K562 (cell line): Measurements from ENCODE around the gene ZDHHC14. TPM values are rescaled to one million over a fixed set of nuclear protein-coding genes. Genes with fewer than 3 reads are reported as not detected.

Source experiments
- E2F3 ChIP-seq: fragments of 250-450 bp; sonication (Bioruptor Pico); IDR thresholded peaks from 2 replicates; pipeline ENCODE4 v1.4.0; 2020; ENCODE audit warnings: mild to moderate bottlenecking
- FUS ChIP-seq: fragments of 200-400 bp; formaldehyde crosslinking; optimal IDR thresholded peaks from 2 replicates; pipeline ENCODE3; 2017; ENCODE audit warnings: low read depth, low read length
- KLF13 ChIP-seq: fragments of 450-650 bp; IDR thresholded peaks from 2 replicates; pipeline ENCODE4 v1.6.1; 2016; ENCODE audit warnings: missing genetic modification characterization, low read depth, mild to moderate bottlenecking, missing compliant biosample characterization, moderate library complexity, borderline replicate concordance
- NFATC3 ChIP-seq: fragments of 450-650 bp; IDR thresholded peaks from 2 replicates; pipeline ENCODE4 v1.6.1; 2017; ENCODE audit warnings: mild to moderate bottlenecking
- NONO ChIP-seq, 2 experiments: fragments of 200-400 bp in 1 of 2; fragments of 450-650 bp in 1 of 2; formaldehyde crosslinking in 1 of 2; IDR thresholded peaks; 2 replicates each; pipeline ENCODE4 v1.6.1; 2017; ENCODE audit warnings: low read depth in 2 of 2, mild to moderate bottlenecking in 2 of 2, moderate library complexity in 2 of 2, low read length in 1 of 2
- POLR2AphosphoS2 ChIP-seq: IDR thresholded peaks from 2 replicates; pipeline ENCODE4 v1.6.1; 2012; ENCODE audit warnings: low read length, improper control_type of control experiment
- PYGO2 ChIP-seq: fragments of 450-650 bp; IDR thresholded peaks from 2 replicates; pipeline ENCODE4 v1.6.1; 2016; ENCODE audit warnings: mild to moderate bottlenecking, missing genetic modification characterization, moderate library complexity, missing compliant biosample characterization
- SMAD1 ChIP-seq: fragments of 150-350 bp; IDR thresholded peaks from 2 replicates; pipeline ENCODE4 v1.6.1; 2014; ENCODE audit warnings: low read length, low read depth; ENCODE audit not compliant: partially characterized antibody
- SNRNP70 ChIP-seq: fragments of 200-400 bp; formaldehyde crosslinking; optimal IDR thresholded peaks from 2 replicates; pipeline ENCODE3; 2017; ENCODE audit warnings: low read depth, low read length
- SP1 ChIP-seq: sonication (generic); formaldehyde crosslinking; IDR thresholded peaks from 2 replicates; pipeline ENCODE4 v1.8.1; 2022; ENCODE audit warnings: mild to moderate bottlenecking, missing genetic modification reagents
- ZEB2 ChIP-seq: fragments of 450-650 bp; IDR thresholded peaks from 2 replicates; pipeline ENCODE4 v1.6.1; 2016
- ZNF3 ChIP-seq: fragments of 250-450 bp; sonication (Bioruptor Pico); IDR thresholded peaks from 2 replicates; pipeline ENCODE4 v1.5.0; 2021; ENCODE audit warnings: mild to moderate bottlenecking, moderate library complexity
- ZNF57 ChIP-seq: fragments of 450-650 bp; formaldehyde crosslinking; IDR thresholded peaks from 2 replicates; pipeline ENCODE4 v1.4.0; 2020; ENCODE audit warnings: mild to moderate bottlenecking, moderate library complexity
- polyA plus RNA-seq, 8 experiments: library from polyadenylated mRNA; depleted of rRNA in 4 of 8; stranded (reverse) in 5 of 8; unstranded in 3 of 8; fragments of >200 nt; fragmentation: Nextera tagmentation in 2 of 8; fragmentation: Illumina TruSeq in 1 of 8; extraction: Ambion mirVana in 2 of 8; extraction: Trizol in 1 of 8; gene quantifications; 2 replicates each; pipeline versions ENCODE4 v1.2.1 to v1.2.3, GENCODE V29; 2011 to 2014; ENCODE audit warnings: inconsistent platforms in 1 of 8, missing spikeins in 1 of 8
- total RNA-seq, 7 experiments: library from RNA; depleted of rRNA in 6 of 7; stranded (reverse); fragments of >200 nt in 6 of 7; fragmentation: Illumina TruSeq in 2 of 7; extraction: Trizol in 2 of 7; gene quantifications; 2 replicates each; pipeline versions ENCODE4 v1.2.1 to v1.2.3, GENCODE V29; 2011 to 2021; ENCODE audit warnings: low replicate concordance in 1 of 7
- TF ChIP-seq, protein P1 (sequence below), 2 experiments: fragments of 250-450 bp in 1 of 2; fragments of 450-650 bp in 1 of 2; sonication (Bioruptor Pico) in 1 of 2; IDR thresholded peaks; 2 replicates each; pipeline versions ENCODE4 v1.6.1 to v1.8.0; 2016 to 2021; ENCODE audit warnings: mild to moderate bottlenecking in 2 of 2, moderate library complexity in 2 of 2, missing compliant biosample characterization in 1 of 2, missing genetic modification characterization in 1 of 2
- TF ChIP-seq, protein P2 (sequence below): sonication (generic); formaldehyde crosslinking; IDR thresholded peaks from 2 replicates; pipeline ENCODE4 v1.8.0; 2022; ENCODE audit warnings: mild to moderate bottlenecking, low read depth, missing genetic modification reagents
- TF ChIP-seq, protein P3 (sequence below): fragments of 450-650 bp; formaldehyde crosslinking; IDR thresholded peaks from 2 replicates; pipeline ENCODE4 v1.4.0; 2022; ENCODE audit warnings: missing genetic modification characterization
- TF ChIP-seq, protein P4 (sequence below): fragments of 450-650 bp; formaldehyde crosslinking; IDR thresholded peaks from 2 replicates; pipeline ENCODE4 v1.4.0; 2020; ENCODE audit warnings: mild to moderate bottlenecking, mixed read lengths
- TF ChIP-seq, protein P5 (sequence below): fragments of 150-350 bp; conservative IDR thresholded peaks from 2 replicates; pipeline ENCODE4 v1.6.1; 2014; ENCODE audit warnings: low read length
- TF ChIP-seq, protein P6 (sequence below): sonication (generic); formaldehyde crosslinking; IDR thresholded peaks from 2 replicates; pipeline ENCODE4 v1.8.0; 2022; ENCODE audit warnings: missing genetic modification reagents, mild to moderate bottlenecking, borderline replicate concordance

The ZDHHC14 gene
- total and polyA plus RNA-seq, 9 of the 15 experiments (the other 6 are each of a cell fraction or from before 2014, with no cell fraction given) = 0.92 to 23.1 (median 13.8) TPM

DNA sequence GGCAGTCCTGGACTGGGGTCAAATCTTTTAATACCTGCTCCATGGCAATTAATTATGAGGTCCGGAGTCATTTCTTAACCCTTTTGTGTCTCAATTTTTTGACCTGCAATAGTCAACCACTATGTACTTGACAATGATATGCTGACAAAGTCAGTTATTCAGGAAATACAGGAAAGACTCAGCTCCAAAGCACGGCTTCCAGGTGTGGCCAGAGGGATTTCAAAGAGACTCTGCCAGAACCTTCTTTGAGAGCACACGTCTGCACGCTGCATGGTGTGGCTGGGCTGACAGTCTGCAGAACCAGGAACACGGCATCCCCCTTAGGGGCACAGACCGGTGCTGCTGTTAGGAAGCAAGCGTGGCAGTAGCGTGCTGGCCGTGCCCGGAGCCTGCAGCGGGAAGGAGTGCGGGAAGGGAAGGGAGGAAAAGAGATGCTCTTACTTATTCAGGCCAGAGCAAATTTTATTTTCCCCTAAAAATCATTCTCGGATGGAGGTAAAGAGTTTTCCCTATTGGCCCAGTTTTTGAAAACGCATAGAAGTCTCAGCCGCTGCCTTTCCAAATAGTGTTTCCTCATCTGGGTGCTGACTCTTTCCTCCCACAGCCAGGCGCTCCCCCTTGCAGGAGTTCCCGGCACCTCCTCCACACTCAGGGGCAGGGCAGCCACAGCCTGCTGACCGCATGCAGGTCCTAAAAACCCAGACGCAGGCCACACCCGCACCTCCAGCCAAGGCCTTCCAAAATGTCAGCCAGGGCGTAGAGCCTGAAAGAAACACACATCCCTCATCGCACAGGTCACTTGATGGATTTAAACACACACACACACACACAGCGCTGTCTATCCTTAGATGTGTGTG lies 254.6 kb downstream of the ZDHHC14 start (continued):
- TF ChIP-seq, protein P1, sequence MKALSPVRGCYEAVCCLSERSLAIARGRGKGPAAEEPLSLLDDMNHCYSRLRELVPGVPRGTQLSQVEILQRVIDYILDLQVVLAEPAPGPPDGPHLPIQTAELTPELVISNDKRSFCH (CRISPR knock-in tag; IDR thresholded peaks at IDR 0.05) = no peak
- TF ChIP-seq, protein P1 (tag; IDR thresholded peaks at IDR 0.05) = no peak
- TF ChIP-seq, protein P2, sequence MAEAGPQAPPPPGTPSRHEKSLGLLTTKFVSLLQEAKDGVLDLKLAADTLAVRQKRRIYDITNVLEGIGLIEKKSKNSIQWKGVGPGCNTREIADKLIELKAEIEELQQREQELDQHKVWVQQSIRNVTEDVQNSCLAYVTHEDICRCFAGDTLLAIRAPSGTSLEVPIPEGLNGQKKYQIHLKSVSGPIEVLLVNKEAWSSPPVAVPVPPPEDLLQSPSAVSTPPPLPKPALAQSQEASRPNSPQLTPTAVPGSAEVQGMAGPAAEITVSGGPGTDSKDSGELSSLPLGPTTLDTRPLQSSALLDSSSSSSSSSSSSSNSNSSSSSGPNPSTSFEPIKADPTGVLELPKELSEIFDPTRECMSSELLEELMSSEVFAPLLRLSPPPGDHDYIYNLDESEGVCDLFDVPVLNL (CRISPR knock-in tag) = no peak
- TF ChIP-seq, protein P3, sequence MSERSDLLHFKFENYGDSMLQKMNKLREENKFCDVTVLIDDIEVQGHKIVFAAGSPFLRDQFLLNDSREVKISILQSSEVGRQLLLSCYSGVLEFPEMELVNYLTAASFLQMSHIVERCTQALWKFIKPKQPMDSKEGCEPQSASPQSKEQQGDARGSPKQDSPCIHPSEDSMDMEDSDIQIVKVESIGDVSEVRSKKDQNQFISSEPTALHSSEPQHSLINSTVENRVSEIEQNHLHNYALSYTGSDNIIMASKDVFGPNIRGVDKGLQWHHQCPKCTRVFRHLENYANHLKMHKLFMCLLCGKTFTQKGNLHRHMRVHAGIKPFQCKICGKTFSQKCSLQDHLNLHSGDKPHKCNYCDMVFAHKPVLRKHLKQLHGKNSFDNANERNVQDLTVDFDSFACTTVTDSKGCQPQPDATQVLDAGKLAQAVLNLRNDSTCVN = no peak
- TF ChIP-seq ZEB2 = no peak
- TF ChIP-seq, protein P4, sequence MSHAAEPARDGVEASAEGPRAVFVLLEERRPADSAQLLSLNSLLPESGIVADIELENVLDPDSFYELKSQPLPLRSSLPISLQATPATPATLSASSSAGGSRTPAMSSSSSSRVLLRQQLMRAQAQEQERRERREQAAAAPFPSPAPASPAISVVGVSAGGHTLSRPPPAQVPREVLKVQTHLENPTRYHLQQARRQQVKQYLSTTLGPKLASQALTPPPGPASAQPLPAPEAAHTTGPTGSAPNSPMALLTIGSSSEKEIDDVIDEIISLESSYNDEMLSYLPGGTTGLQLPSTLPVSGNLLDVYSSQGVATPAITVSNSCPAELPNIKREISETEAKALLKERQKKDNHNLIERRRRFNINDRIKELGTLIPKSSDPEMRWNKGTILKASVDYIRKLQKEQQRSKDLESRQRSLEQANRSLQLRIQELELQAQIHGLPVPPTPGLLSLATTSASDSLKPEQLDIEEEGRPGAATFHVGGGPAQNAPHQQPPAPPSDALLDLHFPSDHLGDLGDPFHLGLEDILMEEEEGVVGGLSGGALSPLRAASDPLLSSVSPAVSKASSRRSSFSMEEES = no peak
- no peak for TF ChIP-seq NFATC3
- TF ChIP-seq, protein P5, sequence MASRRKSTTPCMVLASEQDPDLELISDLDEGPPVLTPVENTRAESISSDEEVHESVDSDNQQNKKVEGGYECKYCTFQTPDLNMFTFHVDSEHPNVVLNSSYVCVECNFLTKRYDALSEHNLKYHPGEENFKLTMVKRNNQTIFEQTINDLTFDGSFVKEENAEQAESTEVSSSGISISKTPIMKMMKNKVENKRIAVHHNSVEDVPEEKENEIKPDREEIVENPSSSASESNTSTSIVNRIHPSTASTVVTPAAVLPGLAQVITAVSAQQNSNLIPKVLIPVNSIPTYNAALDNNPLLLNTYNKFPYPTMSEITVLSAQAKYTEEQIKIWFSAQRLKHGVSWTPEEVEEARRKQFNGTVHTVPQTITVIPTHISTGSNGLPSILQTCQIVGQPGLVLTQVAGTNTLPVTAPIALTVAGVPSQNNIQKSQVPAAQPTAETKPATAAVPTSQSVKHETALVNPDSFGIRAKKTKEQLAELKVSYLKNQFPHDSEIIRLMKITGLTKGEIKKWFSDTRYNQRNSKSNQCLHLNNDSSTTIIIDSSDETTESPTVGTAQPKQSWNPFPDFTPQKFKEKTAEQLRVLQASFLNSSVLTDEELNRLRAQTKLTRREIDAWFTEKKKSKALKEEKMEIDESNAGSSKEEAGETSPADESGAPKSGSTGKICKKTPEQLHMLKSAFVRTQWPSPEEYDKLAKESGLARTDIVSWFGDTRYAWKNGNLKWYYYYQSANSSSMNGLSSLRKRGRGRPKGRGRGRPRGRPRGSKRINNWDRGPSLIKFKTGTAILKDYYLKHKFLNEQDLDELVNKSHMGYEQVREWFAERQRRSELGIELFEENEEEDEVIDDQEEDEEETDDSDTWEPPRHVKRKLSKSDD = no peak
- no peak for TF ChIP-seq NONO (IDR thresholded peaks at IDR 0.05; ENCODE audit: low read depth in 2 of 2, low read length in 1 of 2)
- no peak for TF ChIP-seq POLR2AphosphoS2
- no peak for TF ChIP-seq KLF13 (tag)
- no peak for TF ChIP-seq SMAD1
- no peak for TF ChIP-seq FUS
- TF ChIP-seq E2F3 (CRISPR knock-in tag) = no peak
- no peak for TF ChIP-seq PYGO2 (tag)
- no peak for TF ChIP-seq ZNF3 (CRISPR knock-in tag)
- no peak for TF ChIP-seq ZNF57 (CRISPR knock-in tag)
- no peak for TF ChIP-seq SP1 (CRISPR knock-in tag)
- TF ChIP-seq SNRNP70 = no peak
- TF ChIP-seq, protein P6, sequence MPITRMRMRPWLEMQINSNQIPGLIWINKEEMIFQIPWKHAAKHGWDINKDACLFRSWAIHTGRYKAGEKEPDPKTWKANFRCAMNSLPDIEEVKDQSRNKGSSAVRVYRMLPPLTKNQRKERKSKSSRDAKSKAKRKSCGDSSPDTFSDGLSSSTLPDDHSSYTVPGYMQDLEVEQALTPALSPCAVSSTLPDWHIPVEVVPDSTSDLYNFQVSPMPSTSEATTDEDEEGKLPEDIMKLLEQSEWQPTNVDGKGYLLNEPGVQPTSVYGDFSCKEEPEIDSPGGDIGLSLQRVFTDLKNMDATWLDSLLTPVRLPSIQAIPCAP (CRISPR knock-in tag) = no peak
